Caki2 (cell line): ENCODE measurements around the gene TSKU. TPM values are rescaled to one million over a fixed set of nuclear protein-coding genes. Genes with fewer than 3 reads are reported as not detected.
"Not testable (repeated sequence)": the region's sequence is repeated elsewhere in the genome, so short reads cannot be mapped to it uniquely, and the experiment has no call there.

Experiments used
- DNase-seq: peaks from one replicate; pipeline ENCODE4 v3.0.0-alpha.2; 2015; ENCODE audit warnings: low read depth
- in situ Hi-C: cut with HindIII; loops from 2 replicates; pipeline ENCODE4 v1.10.0; 2016; ENCODE audit warnings: low sequenced_read_pairs, low pct_unique_long_range_greater_than_20kb, mixed read lengths
- total RNA-seq: library from RNA; depleted of rRNA; stranded (reverse); fragments of >200 nt; shearing (Covaris generic); gene quantifications from 2 replicates; pipeline ENCODE4 v1.2.3, GENCODE V29; 2014; ENCODE audit warnings: low replicate concordance; rRNA removed

Gene TSKU, protein sequence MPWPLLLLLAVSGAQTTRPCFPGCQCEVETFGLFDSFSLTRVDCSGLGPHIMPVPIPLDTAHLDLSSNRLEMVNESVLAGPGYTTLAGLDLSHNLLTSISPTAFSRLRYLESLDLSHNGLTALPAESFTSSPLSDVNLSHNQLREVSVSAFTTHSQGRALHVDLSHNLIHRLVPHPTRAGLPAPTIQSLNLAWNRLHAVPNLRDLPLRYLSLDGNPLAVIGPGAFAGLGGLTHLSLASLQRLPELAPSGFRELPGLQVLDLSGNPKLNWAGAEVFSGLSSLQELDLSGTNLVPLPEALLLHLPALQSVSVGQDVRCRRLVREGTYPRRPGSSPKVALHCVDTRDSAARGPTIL
- total RNA-seq, result 48.6 and 48.9 TPM in 2 replicates

DNA sequence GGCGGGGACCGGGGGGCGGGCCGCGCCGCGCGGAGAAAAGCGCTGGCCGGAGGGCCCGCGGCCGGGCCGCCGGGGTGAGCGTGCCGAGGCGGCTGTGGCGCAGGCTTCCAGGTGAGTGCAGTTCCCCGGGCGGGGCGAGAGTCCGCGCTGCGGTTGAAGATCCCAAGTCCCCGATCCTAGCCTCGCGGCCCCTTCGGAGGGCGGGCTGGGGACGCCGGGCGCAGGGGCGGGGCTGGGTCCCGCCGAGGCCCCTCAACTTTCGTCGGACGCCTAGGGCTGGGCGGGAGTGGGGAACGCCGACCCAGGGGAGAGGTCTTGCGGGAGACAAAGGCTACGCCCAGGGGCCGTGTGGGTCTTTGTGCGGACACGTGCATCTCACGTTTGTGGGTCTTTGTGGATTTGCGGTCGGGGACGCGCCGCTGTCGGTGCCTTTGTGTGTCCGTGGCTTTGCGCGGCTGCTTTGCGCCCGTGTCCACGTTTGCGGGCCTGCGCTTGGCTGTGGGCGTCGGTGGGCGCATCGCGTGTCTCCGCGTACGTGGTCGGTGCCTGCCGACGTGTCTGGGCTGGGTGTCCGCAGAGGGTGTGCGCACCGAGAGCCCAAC, at the start of gene TSKU:
TSS of gene TSKU (plus strand) at position 63 of the 602 bp plus-strand sequence. CDS start 12,261 bp downstream, outside the sequence.
- no peak for DNase-seq
- in situ Hi-C loops, result no loop called here

DNA sequence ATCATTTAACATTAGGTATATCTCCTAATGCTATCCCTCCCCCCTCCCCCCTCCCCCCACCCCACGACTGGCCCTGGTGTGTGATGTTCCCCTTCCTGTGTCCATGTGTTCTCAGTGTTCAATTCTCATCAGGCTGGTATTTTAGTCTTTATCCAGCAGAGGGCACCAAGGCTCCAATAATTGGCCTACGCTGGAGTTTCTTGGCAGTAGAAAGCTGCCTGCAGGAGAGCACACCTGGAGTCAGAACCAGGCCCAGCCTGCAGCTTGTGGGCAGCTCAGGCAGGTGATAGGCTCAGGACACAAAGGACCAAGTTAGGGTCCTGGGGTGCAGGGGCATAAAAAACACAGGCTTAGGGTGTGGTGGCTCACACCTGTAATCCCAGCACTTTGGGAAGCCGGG, 49.2 kb upstream of the TSKU start:
- DNase-seq, result peak; percentile 38
- in situ Hi-C loops, result not testable (repeated sequence)

DNA sequence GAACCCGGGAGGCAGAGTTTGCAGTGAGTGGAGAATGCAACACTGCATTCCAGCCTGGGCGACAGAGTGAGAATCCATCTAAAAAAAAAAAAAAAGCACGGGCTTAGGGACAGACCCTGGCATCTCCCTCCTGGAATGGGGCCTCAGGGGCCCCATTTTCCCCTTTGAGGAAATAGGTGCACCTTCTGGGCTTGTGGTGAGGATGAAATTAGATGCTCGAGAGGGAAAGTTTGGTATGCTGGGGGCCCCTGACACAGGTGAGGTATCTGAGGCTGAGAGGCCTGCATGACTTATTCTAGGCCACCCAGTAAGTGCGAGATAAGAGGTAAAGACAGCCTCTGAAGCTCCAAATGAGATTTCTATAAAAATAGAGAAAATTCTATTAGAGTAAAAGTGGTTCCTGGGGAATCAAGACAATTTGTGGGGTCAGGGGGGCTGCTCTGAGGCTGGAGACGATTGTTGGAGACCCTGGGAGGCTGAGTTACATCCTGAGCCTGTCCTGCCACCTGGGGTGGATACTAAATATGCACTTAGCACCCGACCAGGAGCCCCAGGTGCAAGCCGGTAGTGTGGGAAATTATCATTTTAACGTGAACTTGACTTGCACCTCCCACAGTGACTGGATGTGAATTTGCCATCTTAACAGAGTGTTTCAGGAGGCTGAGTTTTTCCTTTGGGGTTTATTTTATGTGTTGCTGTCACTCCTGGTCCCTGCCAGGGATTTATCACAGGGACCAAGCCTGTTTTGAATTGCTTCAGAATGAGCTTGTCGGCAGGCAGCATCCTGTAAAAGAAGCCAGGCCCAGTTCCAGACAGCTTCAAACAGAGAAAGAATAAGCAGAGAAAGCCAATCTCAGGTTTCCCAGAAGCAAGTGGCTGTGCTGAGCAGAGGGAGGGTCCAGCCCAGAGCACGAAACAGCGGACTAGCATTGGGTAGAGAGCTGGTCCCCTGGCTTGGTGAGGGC, 48.4 kb upstream of the TSKU start:
- in situ Hi-C loops, result no loop called here
- no peak for DNase-seq

DNA sequence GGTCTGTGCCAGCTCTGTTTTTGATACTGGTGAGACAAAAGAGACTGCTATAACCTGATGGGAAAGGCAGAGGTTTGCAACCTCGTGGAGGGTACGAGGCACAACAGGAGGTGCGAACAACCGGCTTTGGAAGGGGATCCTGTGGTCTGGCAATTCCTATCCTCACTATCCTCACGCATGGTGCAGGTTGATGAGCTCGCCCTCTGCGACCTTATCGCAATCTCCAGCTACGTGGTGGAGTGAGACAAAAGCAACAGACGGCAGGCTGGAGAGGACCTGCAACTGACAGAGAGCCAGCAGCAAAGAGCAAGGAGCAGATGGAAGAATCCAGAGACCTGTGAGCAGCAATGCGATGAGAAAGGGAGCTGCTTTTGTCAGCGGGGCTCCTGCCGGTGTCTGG, 47.3 kb upstream of the TSKU start:
- in situ Hi-C loops, result no loop called here

DNA sequence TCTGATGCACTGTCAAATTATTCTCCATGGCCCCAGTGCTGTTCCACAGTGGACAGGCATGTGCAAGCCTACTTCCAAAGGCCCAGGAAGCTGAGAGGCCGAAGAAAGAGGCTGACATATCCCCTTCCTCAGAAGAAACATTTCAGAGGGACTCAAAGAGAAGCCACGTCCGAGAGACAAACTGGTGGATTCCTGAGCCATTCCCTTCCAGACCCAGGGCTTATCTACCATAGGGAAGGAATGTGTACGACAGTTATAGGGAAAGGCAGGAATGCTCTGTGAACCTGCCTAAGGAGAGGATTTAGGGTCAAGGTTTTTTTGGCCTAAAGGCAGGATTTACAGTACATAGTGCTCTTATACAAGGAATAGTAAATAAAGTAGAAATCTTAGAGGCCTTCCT, 46.9 kb upstream of the TSKU start:
- in situ Hi-C loops, result no loop called here

More for the DNA sequence above, 47.3 kb upstream of the TSKU start:
- DNase-seq, result no peak

DNA sequence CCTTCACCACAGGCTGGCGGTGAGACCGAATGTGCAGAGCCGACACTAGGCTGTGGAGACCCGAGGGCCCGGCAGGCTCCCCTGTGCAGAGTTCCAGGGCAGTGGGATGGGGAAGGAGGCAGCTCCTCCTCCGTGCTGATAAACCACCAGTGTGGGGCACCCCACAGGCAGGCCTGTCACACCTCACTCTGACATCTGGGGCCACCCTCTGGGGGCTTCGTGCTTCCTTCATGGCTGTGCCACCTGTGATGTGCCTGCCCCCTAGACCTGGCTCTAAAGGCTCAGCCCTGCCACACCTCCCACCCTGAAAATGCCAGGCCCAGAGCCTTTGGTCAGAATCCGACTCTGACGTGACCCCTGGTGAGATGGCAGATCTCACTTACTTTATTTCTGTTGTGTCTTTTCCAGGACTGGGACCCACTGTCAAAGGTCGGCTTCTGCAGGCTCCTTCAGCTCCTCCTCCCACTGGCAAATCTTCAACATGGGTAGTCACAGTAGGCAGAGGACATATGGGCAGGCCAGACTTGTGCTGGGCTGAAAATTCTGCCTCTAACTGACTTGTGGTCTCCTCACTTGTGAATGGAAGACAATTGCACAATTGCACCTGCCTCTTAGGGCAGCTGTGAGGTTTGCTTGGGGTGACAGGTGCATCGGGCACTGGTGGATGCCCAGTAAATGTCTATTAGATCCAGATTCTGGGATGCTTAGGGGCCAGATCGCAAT, 46.2 kb upstream of the TSKU start:
- DNase-seq, result no peak
- in situ Hi-C loops, result no loop called here

More for the DNA sequence above, 46.9 kb upstream of the TSKU start:
- DNase-seq, result no peak

DNA sequence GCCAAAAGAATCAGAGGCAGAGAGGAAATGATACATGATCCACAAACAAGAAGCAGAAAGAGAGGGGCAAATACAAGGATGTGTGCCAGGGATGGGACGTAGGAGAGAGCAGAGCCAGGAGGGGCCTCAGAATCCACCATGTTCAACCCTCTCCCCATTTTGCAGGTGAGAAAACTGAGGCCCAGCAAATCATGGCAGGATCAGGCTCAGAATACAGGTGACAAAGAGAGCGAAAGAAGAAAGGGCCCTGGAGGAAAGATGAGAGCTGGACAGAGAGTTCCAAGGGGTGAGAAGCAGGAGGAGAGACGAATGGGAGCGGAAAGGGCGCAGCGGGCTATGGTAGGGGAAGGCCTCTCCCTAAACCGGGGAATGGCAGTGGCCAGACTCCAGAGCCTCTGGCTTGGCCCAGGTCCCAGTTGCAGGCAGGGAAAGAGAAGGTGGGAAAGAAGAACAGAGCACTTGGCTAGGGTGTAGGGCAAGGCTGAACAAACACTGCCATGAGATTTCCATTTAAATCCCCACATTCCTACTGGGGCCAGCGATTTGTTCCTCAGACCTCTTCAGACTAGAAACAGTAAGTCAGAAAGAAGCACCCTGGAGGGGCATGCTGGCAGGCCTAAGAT, 44.4 kb upstream of the TSKU start:
- in situ Hi-C loops, result no loop called here
- no peak for DNase-seq

DNA sequence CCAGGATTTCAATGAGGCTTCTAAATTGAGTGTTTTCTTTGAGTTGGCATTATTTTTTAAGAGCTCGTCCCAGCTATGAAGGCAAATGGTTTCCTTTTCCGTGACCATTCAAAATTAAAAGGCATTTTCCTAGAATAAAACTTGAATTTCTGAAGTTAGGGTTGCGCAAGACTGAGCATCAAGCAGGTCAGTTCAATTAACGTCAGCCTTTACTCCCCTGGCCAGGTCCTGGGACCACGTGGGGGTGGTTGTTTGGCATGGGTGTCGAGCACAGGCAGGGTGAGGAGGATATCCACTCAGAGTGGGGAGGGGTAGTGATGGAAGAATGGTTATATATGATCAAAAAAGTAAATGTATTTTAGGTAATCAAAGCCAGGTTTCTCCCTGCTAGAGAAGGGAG, 43.4 kb upstream of the TSKU start:
- in situ Hi-C loops, result no loop called here
- no peak for DNase-seq

DNA sequence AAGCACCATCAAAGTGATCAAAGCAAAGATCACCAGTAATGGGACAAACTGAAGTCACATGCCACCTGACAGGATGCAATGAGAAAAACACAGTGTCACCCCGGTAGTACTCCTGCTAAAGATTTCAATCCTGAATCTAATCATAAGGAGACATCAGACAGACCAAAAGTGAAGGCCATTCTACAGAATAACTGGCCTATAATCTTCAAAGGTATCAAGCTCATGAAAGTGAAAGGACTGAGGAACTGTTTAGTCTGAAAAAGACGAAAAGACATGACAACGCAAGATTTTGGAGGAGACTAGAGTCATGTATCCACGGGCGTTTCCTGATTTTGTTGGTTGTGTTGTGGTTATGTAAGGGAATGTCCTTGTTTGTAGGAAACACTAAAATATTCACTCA, 42.4 kb upstream of the TSKU start:
- in situ Hi-C loops, result no loop called here

DNA sequence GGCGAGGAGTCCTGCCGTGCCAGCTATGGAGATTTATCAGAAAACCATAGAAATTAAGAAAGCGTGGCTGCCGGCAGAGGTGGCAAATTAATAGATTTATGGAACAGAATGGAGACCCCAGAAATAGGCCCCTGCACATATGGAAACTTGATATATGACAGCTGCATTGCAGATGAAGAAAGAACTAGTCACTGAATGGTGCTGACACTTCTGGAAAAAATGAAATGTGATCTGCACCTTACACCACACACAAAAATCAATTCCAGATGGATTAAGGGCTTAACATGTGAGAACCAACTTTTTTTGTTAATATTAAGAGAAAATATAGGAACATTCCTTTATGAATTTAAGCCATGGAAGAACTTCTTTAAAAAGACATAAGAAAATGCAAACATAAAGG, 40.3 kb upstream of the TSKU start:
- no peak for DNase-seq
- in situ Hi-C loops, result no loop called here

More for the DNA sequence above, 42.4 kb upstream of the TSKU start:
- no peak for DNase-seq

DNA sequence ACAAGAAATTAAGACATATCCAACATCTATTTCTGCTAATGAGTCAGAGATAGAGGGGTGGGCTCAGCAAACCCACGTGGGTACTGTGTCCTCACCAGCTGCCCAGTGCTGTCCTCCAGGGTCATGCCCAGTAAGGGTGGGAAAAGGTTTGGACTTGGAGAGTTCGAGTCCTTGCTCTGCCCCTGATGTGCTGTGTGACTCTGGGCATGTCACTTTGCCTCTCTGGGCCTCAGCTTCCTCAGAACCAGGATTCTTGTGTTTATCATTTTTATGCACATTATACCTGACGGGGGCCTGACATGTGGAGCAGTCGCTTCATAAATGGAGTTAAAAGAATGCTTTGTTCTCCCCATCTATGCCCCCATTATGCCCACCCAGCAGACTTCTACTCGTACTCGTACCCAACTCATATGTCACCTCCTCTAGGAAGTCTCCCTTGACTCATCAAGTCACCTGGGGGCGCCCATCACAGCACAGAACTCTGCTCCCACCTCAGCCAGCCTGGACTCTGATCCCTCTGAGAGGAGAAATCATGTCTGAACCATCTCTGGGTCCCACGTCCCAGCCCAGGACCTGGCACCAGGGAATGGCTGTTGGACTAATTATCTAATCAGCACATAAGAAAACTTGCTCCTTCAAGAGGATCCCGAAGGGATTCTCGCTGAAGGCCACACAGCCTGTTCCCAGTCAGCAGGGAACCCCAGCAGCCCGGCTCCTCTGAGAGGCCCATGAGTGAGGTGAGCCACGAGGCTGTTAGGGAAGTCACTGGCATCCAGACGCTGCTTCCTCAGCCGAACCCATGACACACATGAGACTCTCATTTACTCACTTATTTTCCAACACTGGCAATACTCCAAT, 38.7 kb upstream of the TSKU start:
- no peak for DNase-seq
- in situ Hi-C loops, result no loop called here

DNA sequence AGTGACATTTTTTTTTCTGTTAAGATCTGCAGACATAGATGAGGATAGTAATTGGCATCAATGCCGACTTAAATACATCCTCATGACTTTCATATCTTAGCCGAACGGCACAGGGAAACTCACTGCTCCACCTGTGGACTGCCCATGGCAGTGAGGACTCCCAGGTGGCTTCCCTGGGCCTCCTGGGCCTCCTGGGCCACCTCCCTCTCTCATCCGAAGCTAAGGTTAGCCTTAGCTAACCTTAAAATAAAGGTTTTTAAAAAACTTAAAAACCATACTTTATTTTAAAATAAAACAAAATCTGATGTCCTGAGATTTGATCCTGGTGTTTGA, 38.1 kb upstream of the TSKU start:
- DNase-seq, result no peak
- in situ Hi-C loops, result no loop called here

DNA sequence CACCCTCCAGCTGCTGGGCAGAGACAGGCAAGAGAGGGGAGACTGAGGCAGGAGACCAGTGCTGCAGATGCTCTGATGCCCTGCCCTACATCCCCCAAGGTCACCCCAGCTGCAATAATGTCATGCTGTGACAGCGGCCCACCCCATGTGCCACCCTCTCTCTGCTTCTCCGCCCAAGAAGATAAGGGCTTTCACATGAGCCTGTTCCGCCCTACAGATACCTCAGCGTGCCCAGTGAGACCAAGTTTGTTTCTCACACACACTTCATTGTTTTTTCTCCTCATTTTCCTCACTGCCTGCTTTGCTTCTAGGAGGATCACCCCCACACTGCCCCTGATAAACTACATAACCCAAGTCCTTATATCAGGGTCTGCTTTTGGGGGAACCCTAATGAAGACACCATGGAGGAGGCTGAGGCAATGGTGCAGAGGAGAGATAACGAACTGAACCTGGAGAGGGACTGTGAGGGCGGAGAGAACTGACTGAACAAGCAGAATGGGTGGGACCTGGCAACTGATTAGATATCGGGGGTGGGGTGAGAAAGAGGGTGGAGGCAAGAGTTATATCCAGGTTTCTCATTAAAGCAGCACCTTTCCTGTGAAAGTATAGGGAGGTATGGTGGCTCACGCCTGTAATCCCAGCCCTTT, 37.5 kb upstream of the TSKU start:
- in situ Hi-C loops, result no loop called here
- DNase-seq, result no peak

DNA sequence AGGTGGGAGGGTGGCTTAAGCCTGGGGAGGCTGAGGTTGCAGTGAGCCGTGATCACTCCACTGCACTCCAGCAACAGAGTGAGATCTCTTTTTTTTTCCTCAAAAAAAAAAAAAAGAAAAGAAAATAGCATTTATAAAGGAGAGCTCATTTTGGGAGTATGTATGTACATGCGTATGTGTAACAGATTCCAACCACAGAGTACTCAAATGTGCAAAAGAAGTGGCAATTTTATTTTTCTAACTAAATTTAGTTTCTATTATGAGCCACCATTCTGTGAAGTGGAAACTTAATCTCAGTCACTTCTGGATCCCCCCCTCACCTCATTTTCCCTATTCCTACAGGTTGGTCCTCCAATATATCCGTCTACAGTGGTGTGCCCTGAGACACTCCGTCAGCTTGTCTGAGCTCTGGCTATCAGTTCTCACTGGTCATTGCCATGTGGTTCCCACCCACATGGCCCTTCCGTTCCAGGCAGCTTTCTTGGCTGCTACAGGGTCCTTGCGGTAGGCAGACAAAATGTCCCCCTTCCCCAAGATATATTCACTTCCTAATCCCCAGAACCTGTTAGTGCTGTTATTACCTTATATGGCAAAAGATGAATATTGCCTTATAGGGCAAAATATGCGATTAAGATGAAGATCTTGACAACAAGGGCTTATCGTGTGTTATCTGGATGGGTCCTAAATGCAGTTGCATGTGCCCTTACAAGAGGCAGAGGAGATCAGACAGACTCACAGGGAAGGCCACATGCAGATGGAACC, 35.8 kb upstream of the TSKU start:
- in situ Hi-C loops, result no loop called here

DNA sequence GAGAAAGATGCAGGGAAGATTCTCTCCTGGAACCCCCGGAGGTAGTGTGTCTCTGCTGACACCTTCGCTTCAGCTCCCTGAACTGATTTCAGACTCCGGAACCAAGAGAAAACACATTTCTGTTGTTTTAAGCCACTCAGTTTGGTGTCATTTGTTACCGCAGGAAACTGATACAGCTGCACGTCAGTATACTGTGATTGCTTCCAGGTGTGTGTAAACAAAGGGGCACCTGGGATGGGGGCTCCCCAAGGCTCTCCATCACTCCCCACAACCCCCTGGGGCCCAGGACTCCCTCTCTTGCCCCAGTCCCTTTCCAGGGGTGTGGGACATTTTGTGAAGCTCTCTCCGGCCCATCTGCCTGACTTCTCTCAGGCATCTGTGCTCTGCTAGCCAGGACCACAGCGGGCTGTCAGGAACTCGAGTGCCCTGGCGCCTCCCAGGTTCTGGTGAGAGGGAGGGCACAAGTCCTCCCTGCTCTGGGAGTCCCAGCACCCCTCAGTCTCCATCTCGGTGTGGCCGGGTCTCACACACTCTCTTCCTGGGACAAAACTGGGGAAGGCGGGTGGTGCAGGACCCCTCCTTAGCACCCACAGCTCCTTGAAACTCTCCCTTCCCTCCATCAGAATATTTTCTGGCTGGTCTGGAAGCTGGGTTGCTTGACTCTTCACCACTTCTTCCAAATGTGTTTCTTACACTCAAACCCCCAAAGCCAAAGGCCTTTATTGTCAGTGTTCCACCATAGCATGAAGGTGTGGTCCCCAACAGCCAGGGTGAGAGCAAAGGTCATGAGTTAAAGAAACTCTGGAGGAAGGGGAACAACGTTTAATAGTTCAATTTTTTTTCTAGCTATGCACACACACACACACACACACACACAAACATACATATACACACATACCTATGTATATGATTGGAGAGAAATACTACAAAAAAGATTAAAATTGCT, 35.0 kb upstream of the TSKU start:
- DNase-seq, result no peak
- in situ Hi-C loops, result no loop called here

More for the DNA sequence above, 35.8 kb upstream of the TSKU start:
- no peak for DNase-seq
